OCI-LY7 (cell line): ENCODE measurements around the gene LRRC57. TPM values are rescaled to one million over a fixed set of nuclear protein-coding genes. Genes with fewer than 3 reads are reported as not detected.
A peak's percentile ranks its signal among the peaks of the same experiment; 100 is the strongest.

Experiments used
- BruUV-seq: library from RNA; stranded (reverse); fragments of 400-500 nt; replicated peaks from 2 replicates; lab custom pipeline; 2021; lab: Mats Ljungman, UMichigan
- CTCF ChIA-PET: fragments of 300-600 bp; sonication (Branson Sonifier 250); formaldehyde crosslinking; loops from one replicate; lab custom pipeline; 2022; ENCODE audit warnings: antibody characterized with exemption; ENCODE audit not compliant: unreplicated experiment; lab: Charles Lee
- POLR2A ChIA-PET: fragments of 300-600 bp; sonication (Branson Sonifier 250); formaldehyde crosslinking; loops from one replicate; lab custom pipeline; 2022; ENCODE audit warnings: antibody characterized with exemption; lab: Charles Lee
- DNase-seq: peaks from one replicate; pipeline ENCODE4 v3.0.0-alpha.2; 2015; ENCODE audit warnings: low spot score
- H2AFZ ChIP-seq: fragments of 200-600 bp; sonication (generic), shearing (Covaris generic); 2 replicates; pipeline ENCODE4 v1.6.1; 2014; ENCODE audit warnings: mild to moderate bottlenecking, antibody characterized with exemption, low read length, moderate library complexity
- H3K27ac ChIP-seq: fragments of 200-600 bp; sonication (generic); 2 replicates; pipeline ENCODE4 v1.5.1; 2014; ENCODE audit warnings: mixed run types, low read depth, mild to moderate bottlenecking, moderate library complexity, low read length, inconsistent platforms; ENCODE audit not compliant: poor library complexity, severe bottlenecking
- H3K36me3 ChIP-seq: fragments of 200-600 bp; sonication (generic); 2 replicates; pipeline ENCODE4 v1.6.1; 2014; ENCODE audit warnings: mild to moderate bottlenecking, antibody characterized with exemption, low read length, moderate library complexity, mixed read lengths; ENCODE audit not compliant: insufficient read depth
- H3K4me1 ChIP-seq: fragments of 200-600 bp; sonication (generic); 2 replicates; pipeline ENCODE4 v1.5.1; 2014; ENCODE audit warnings: mild to moderate bottlenecking, low read length; ENCODE audit not compliant: insufficient read depth, poor library complexity, severe bottlenecking
- H3K4me2 ChIP-seq: fragments of 200-600 bp; sonication (generic); 2 replicates; pipeline ENCODE4 v1.6.1; 2014; ENCODE audit warnings: mild to moderate bottlenecking, low read length
- H3K4me3 ChIP-seq: fragments of 200-600 bp; sonication (generic); 2 replicates; pipeline ENCODE4 v1.5.1; 2014; ENCODE audit warnings: mild to moderate bottlenecking, low read depth, low read length; ENCODE audit not compliant: poor library complexity, severe bottlenecking
- H3K79me2 ChIP-seq: fragments of 200-600 bp; sonication (generic); 2 replicates; pipeline ENCODE4 v1.6.1; 2016; ENCODE audit warnings: low read depth, mild to moderate bottlenecking, low read length, moderate library complexity, mixed read lengths; ENCODE audit not compliant: insufficient read depth
- H3K9me2 ChIP-seq: fragments of 200-600 bp; sonication (generic); 2 replicates; pipeline ENCODE4 v1.6.1; 2016; ENCODE audit warnings: mild to moderate bottlenecking, low read length, mixed read lengths; ENCODE audit not compliant: insufficient read depth
- H3K9me3 ChIP-seq: fragments of 200-600 bp; sonication (generic); 2 replicates; pipeline ENCODE4 v1.6.1; 2014; ENCODE audit warnings: mild to moderate bottlenecking, mixed run types, low read length, mixed read lengths
- H4K20me1 ChIP-seq: fragments of 200-600 bp; sonication (generic); 2 replicates; pipeline ENCODE4 v1.6.1; 2014; ENCODE audit warnings: mild to moderate bottlenecking, antibody characterized with exemption, low read length, moderate library complexity, mixed read lengths; ENCODE audit not compliant: insufficient read depth
- CTCF ChIP-seq: fragments of 200-600 bp; sonication (generic); conservative IDR thresholded peaks from 2 replicates; pipeline ENCODE4 v1.5.1; 2014; ENCODE audit warnings: mild to moderate bottlenecking, antibody characterized with exemption, low read length, moderate library complexity, mixed read lengths
- EZH2phosphoT487 ChIP-seq: fragments of 200-600 bp; sonication (generic); IDR thresholded peaks from 2 replicates; pipeline ENCODE4 v1.6.1; 2018; ENCODE audit warnings: low read depth, borderline replicate concordance, mild to moderate bottlenecking, mixed run types, antibody characterized with exemption, low read length, moderate library complexity, mixed read lengths
- intact Hi-C: fragments of 100-400 bp; cut with micrococcal nuclease; formaldehyde crosslinking; loops from one replicate; pipeline ENCODE4 v1.10.0; 2022; ENCODE audit not compliant: unreplicated experiment
- total RNA-seq, 2 experiments: library from RNA; depleted of rRNA in 1 of 2; stranded (reverse); fragments of >200 nt in 1 of 2; shearing (Covaris generic) in 1 of 2; gene quantifications; 2 replicates each; pipeline ENCODE4 v1.2.3, GENCODE V29; 2014 to 2022

LRRC57 gene
- total RNA-seq, 2 experiments from 2014 or later, result 17.9 to 21.1 TPM

GRCh38 chr15:42490671-42491538 lies 57.7 kb downstream of the LRRC57 start, which contains the start of gene ZNF106:
Gene ZNF106, minus strand, starts transcription at chr15:42491141. Its CDS starts 18,852 bp downstream, at chr15:42472289.
- Histone ChIP-seq H3K27ac (peak within 1 kb of the TSS; percentile 78), H3K4me2 (peak within 1 kb of the TSS; percentile 78), H3K9me3 (no peaks in the 10 kb centered on the region), H3K4me3 (peak within 1 kb of the TSS; percentile 87), H4K20me1 (no peaks in the 10 kb centered on the region), H3K36me3 (no peaks in the 10 kb centered on the region), H2AFZ (peak within 1 kb of the TSS; percentile 73), H3K4me1 (peaks cover 42% of the 10 kb centered on the region), H3K9me2 (no peaks in the 10 kb centered on the region), H3K79me2 (peaks cover 32% of the 10 kb centered on the region)
- ChIA-PET CTCF (interaction anchor here (1.1 to 1.2 kb wide), 2 partner anchors 13 to 57 kb away, joined by 3 read pairs; partner anchors contain the start of genes HAUS2 and LRRC57), POLR2A (interaction anchor here (0.6 to 2.1 kb wide), 11 partner anchors 9 to 899 kb away, joined by 3 to 10 read pairs (median 3); partner anchors contain the start of genes GANC and TMEM87A)
- peak; percentile 94 for DNase-seq
- no TSS peak for BruUV-seq
- TF ChIP-seq CTCF, result peak; percentile 52; the same call in 1 of the 2 replicates
- TF ChIP-seq EZH2phosphoT487, result no peak
- intact Hi-C loops, result loop anchor here (2.0 kb wide), 1 partner anchor 58 kb away; the partner anchor contains the start of genes HAUS2 and LRRC57

GRCh38 chr15:42490291-42490670 lies 58.3 kb downstream of the LRRC57 start:
- POLR2A ChIA-PET, result interaction anchor here (0.7 to 2.1 kb wide), 5 partner anchors 9 to 156 kb away, joined by 3 to 10 read pairs (median 3); no protein-coding TSS in a partner anchor
- peak overlapping the region; percentile 78 for H3K27ac ChIP-seq
- H3K9me2 ChIP-seq, result no peaks in the 10 kb centered on the region
- CTCF ChIA-PET, result interaction anchor here (1.1 to 1.2 kb wide), 2 partner anchors 14 to 58 kb away, joined by 3 read pairs; partner anchors contain the start of genes HAUS2 and LRRC57
- peaks cover 2% of the 10 kb centered on the region for H3K36me3 ChIP-seq
- peak overlapping the region; percentile 87 for H3K4me3 ChIP-seq
- TF ChIP-seq EZH2phosphoT487, result no peak
- TF ChIP-seq CTCF, result no peak
- no peaks in the 10 kb centered on the region for H4K20me1 ChIP-seq
- H3K79me2 ChIP-seq, result peaks cover 29% of the 10 kb centered on the region
- H2AFZ ChIP-seq, result peak overlapping the region; percentile 73
- TSS peak; percentile 76 for BruUV-seq
- H3K9me3 ChIP-seq, result no peaks in the 10 kb centered on the region
- H3K4me1 ChIP-seq, result peaks cover 41% of the 10 kb centered on the region
- peak; percentile 31 for DNase-seq
- intact Hi-C loops, result loop anchor here (2.0 kb wide), 1 partner anchor 59 kb away; the partner anchor contains the start of genes HAUS2 and LRRC57
- peak overlapping the region; percentile 78 for H3K4me2 ChIP-seq

Other genes with a start within 250 kb of the LRRC57 start
- 0.98 and 1.6 TPM in 2 replicates for gene CAPN3, start 189.3 kb downstream of the LRRC57 start, total RNA-seq (2014; rRNA removed; shearing (Covaris generic))
- 1.5 and 2.6 TPM in 2 replicates for gene CAPN3, start 189.3 kb downstream of the LRRC57 start, total RNA-seq (2022)
- 30.5 and 30.8 TPM in 2 replicates for gene ZNF106, start 57.7 kb downstream of the LRRC57 start, total RNA-seq (2014; rRNA removed; shearing (Covaris generic))
- 66.4 and 82.6 TPM in 2 replicates for gene ZNF106, start 57.7 kb downstream of the LRRC57 start, total RNA-seq (2022)
- gene SNAP23, start 53.2 kb downstream of the LRRC57 start, total RNA-seq (2014; rRNA removed; shearing (Covaris generic)), result 19.9 and 49.1 TPM in 2 replicates
- gene SNAP23, start 53.2 kb downstream of the LRRC57 start, total RNA-seq (2022), result 48.3 and 54.1 TPM in 2 replicates
- 44.9 and 50.4 TPM in 2 replicates for gene HAUS2, start within 50 bp of the LRRC57 start, total RNA-seq (2014; rRNA removed; shearing (Covaris generic))
- gene HAUS2, start within 50 bp of the LRRC57 start, total RNA-seq (2022), result 40.3 and 43.7 TPM in 2 replicates
- 15.3 and 15.4 TPM in 2 replicates for gene STARD9, start 26.8 kb upstream of the LRRC57 start, total RNA-seq (2014; rRNA removed; shearing (Covaris generic))
- 8.9 and 9.4 TPM in 2 replicates for gene STARD9, start 26.8 kb upstream of the LRRC57 start, total RNA-seq (2022)
- gene CDAN1, start 188.3 kb upstream of the LRRC57 start, total RNA-seq (2014; rRNA removed; shearing (Covaris generic)), result 26.1 and 28.9 TPM in 2 replicates
- 29.5 and 33.6 TPM in 2 replicates for gene CDAN1, start 188.3 kb upstream of the LRRC57 start, total RNA-seq (2022)